Activated T-helper 1 cell treated with anti-CD3 and anti-CD28 coated beads, Interleukin-12 subunit alpha, Interleukin-12 subunit beta, Interleukin-2, Interleukin-4 antibody, amounts not matched to agents 30 ng/mL and 10 ng/mL and 1 ng/mL, durations not matched to agents 14 hours and 24 hours and 36 hours (primary cell): ENCODE results near the gene CBFA2T2. TPM values are rescaled to one million over a fixed set of nuclear protein-coding genes. Genes with fewer than 3 reads are reported as not detected.
"Not testable (repeated sequence)": the region's sequence is repeated elsewhere in the genome, so short reads cannot be mapped to it uniquely, and the experiment has no call there.

Experiments used
- DNase-seq: peaks from one replicate; pipeline ENCODE4 v3.0.0; 2021; ENCODE audit warnings: low spot score
- H3K27ac Mint-ChIP-seq: one replicate; pipeline ENCODE4 v1.8.0; 2021; ENCODE audit warnings: mild to moderate bottlenecking, mixed read lengths
- H3K27me3 Mint-ChIP-seq: one replicate; pipeline ENCODE4 v1.8.0; 2022; ENCODE audit warnings: mild to moderate bottlenecking, moderate library complexity, mixed read lengths; ENCODE audit not compliant: insufficient read depth
- H3K36me3 Mint-ChIP-seq: one replicate; pipeline ENCODE4 v1.8.0; 2021; ENCODE audit warnings: low read depth, mixed read lengths
- H3K4me1 Mint-ChIP-seq: one replicate; pipeline ENCODE4 v1.8.0; 2021; ENCODE audit warnings: low read depth, mixed read lengths
- H3K4me3 Mint-ChIP-seq: one replicate; pipeline ENCODE4 v1.8.0; 2021; ENCODE audit warnings: mild to moderate bottlenecking, moderate library complexity, mixed read lengths
- H3K9me3 Mint-ChIP-seq: one replicate; pipeline ENCODE4 v1.8.0; 2021; ENCODE audit warnings: mixed read lengths
- intact Hi-C: fragments of 100-400 bp; cut with micrococcal nuclease; formaldehyde crosslinking; loops from one replicate; pipeline ENCODE4 v1.15.1; 2024
- total RNA-seq: library from RNA; stranded (reverse); gene quantifications from 2 replicates; pipeline ENCODE4 v1.2.3, GENCODE V29; 2022

CBFA2T2 gene
- 12.0 and 13.2 TPM in 2 replicates for total RNA-seq

- peak within 1 kb of the TSS; percentile 85 for H3K27ac Mint-ChIP-seq
- peaks cover 9% of the 10 kb centered on the region for H3K4me1 Mint-ChIP-seq
- intact Hi-C loops: loop anchor here (1.0 to 2.0 kb wide), 3 partner anchors 65 to 231 kb away; partner anchors contain the start of genes ACTL10 and PXMP4
- no peaks in the 10 kb centered on the region for H3K9me3 Mint-ChIP-seq
- H3K4me3 Mint-ChIP-seq: peak within 1 kb of the TSS; percentile 88
- peak; percentile 2 for DNase-seq
- no peaks in the 10 kb centered on the region for H3K36me3 Mint-ChIP-seq
- H3K27me3 Mint-ChIP-seq: no peaks in the 10 kb centered on the region
Observed at GRCh38 chr20:33490023-33490933, at the start of gene CBFA2T2. Gene CBFA2T2, plus strand, starts transcription at chr20:33490096. Its CDS starts 172 bp downstream, at chr20:33490268.

- not testable (repeated sequence) for H3K36me3 Mint-ChIP-seq, H3K27ac Mint-ChIP-seq, DNase-seq, H3K9me3 Mint-ChIP-seq, H3K4me3 Mint-ChIP-seq
- Mint-ChIP-seq H3K4me1 (peaks cover 10% of the 10 kb centered on the region), H3K27me3 (peaks cover 11% of the 10 kb centered on the region)
- intact Hi-C loops: loop anchor here (5.0 kb wide), 3 partner anchors 117 to 372 kb away; partner anchors contain the start of genes CHMP4B and ZNF341
Observed at GRCh38 chr20:33440562-33440961, 49.3 kb upstream of the CBFA2T2 start.

- Mint-ChIP-seq H3K4me1 (peaks cover 10% of the 10 kb centered on the region), H3K27ac (no peak overlapping the region)
Observed at GRCh38 chr20:33441142-33441955, 48.5 kb upstream of the CBFA2T2 start.

GRCh38 chr20:33442136-33443005 lies 47.5 kb upstream of the CBFA2T2 start:
- Mint-ChIP-seq H3K4me1 (peaks cover 10% of the 10 kb centered on the region), H3K36me3 (no peaks in the 10 kb centered on the region), H3K9me3 (no peaks in the 10 kb centered on the region), H3K27ac (no peak overlapping the region), H3K4me3 (peak overlapping the region; percentile 84), H3K27me3 (peaks cover 11% of the 10 kb centered on the region)
- no peak for DNase-seq
- intact Hi-C loops: loop anchor here (1.0 to 5.0 kb wide), 7 partner anchors 41 to 551 kb away; partner anchors contain the start of genes CDK5RAP1, CHMP4B, RALY and ZNF341

More at GRCh38 chr20:33441142-33441955, 48.5 kb upstream of the CBFA2T2 start:
- intact Hi-C loops: loop anchor here (5.0 kb wide), 3 partner anchors 116 to 371 kb away; partner anchors contain the start of genes CHMP4B and ZNF341
- no peaks in the 10 kb centered on the region for H3K36me3 Mint-ChIP-seq
- no peak for DNase-seq
- peaks cover 11% of the 10 kb centered on the region for H3K27me3 Mint-ChIP-seq
- H3K9me3 Mint-ChIP-seq: no peaks in the 10 kb centered on the region
- H3K4me3 Mint-ChIP-seq: peak overlapping the region; percentile 84

- H3K27ac Mint-ChIP-seq: no peak overlapping the region
- peak overlapping the region; percentile 84 for H3K4me3 Mint-ChIP-seq
- intact Hi-C loops: loop anchor here (1.0 to 5.0 kb wide), 7 partner anchors 42 to 550 kb away; partner anchors contain the start of genes CDK5RAP1, CHMP4B, RALY and ZNF341
- H3K27me3 Mint-ChIP-seq: peaks cover 11% of the 10 kb centered on the region
- no peaks in the 10 kb centered on the region for H3K36me3 Mint-ChIP-seq
- H3K4me1 Mint-ChIP-seq: peaks cover 10% of the 10 kb centered on the region
- no peaks in the 10 kb centered on the region for H3K9me3 Mint-ChIP-seq
- DNase-seq: peak; percentile 19
Observed at GRCh38 chr20:33443006-33443511, 46.8 kb upstream of the CBFA2T2 start.

- DNase-seq: peak; percentile 82
- Mint-ChIP-seq H3K4me1 (peaks cover 10% of the 10 kb centered on the region), H3K36me3 (no peaks in the 10 kb centered on the region), H3K27ac (peak within 1 kb of the TSS; percentile 76), H3K27me3 (peaks cover 11% of the 10 kb centered on the region), H3K4me3 (peak within 1 kb of the TSS; percentile 88), H3K9me3 (no peaks in the 10 kb centered on the region)
- intact Hi-C loops: loop anchor here (1.0 to 5.0 kb wide), 9 partner anchors 14 to 550 kb away; partner anchors contain the start of genes CDK5RAP1, CHMP4B, RALY and ZNF341
Observed at GRCh38 chr20:33443512-33444239, 46.2 kb upstream of the CBFA2T2 start, which contains the start of gene SNTA1. Gene SNTA1, minus strand, starts transcription at chr20:33443763. Its CDS starts 143 bp downstream, at chr20:33443620.

GRCh38 chr20:33444797-33445560 lies 44.9 kb upstream of the CBFA2T2 start:
- Mint-ChIP-seq H3K27ac (peak overlapping the region; percentile 76), H3K27me3 (peaks cover 11% of the 10 kb centered on the region), H3K9me3 (no peaks in the 10 kb centered on the region), H3K4me3 (peak overlapping the region; percentile 88), H3K4me1 (peaks cover 10% of the 10 kb centered on the region), H3K36me3 (no peaks in the 10 kb centered on the region)
- no peak for DNase-seq
- intact Hi-C loops: loop anchor here (1.0 to 5.0 kb wide), 5 partner anchors 12 to 367 kb away; partner anchors contain the start of genes CHMP4B and ZNF341

- no peak for DNase-seq
- no peak overlapping the region for H3K4me3 Mint-ChIP-seq
- peaks cover 11% of the 10 kb centered on the region for H3K27me3 Mint-ChIP-seq
- peaks cover 10% of the 10 kb centered on the region for H3K4me1 Mint-ChIP-seq
- H3K9me3 Mint-ChIP-seq: no peaks in the 10 kb centered on the region
- no peaks in the 10 kb centered on the region for H3K36me3 Mint-ChIP-seq
- H3K27ac Mint-ChIP-seq: no peak overlapping the region
- intact Hi-C loops: no loop called here
Observed at GRCh38 chr20:33445881-33446625, 43.8 kb upstream of the CBFA2T2 start.

- Mint-ChIP-seq H3K4me3 (no peak overlapping the region), H3K4me1 (no peaks in the 10 kb centered on the region), H3K9me3 (no peaks in the 10 kb centered on the region), H3K36me3 (no peaks in the 10 kb centered on the region), H3K27ac (no peak overlapping the region), H3K27me3 (no peaks in the 10 kb centered on the region)
- intact Hi-C loops: no loop called here
- no peak for DNase-seq
Observed at GRCh38 chr20:33450867-33451266, 39.0 kb upstream of the CBFA2T2 start.
